HG02798 (cell line): Measurements from ENCODE around the gene IGF2BP3.

Experiments
- ATAC-seq: cut with Tn5 transposase; IDR thresholded peaks from one replicate; pipeline ENCODE4 v1.9.1; 2021; ENCODE audit warnings: mild to moderate bottlenecking; ENCODE audit not compliant: unreplicated experiment, poor library complexity

IGF2BP3 gene

GRCh38 chr7:23347682-23348180, 122.6 kb downstream of the IGF2BP3 start:
- ATAC-seq, result no peak

GRCh38 chr7:23347033-23347681, 123.1 kb downstream of the IGF2BP3 start:
- ATAC-seq, result no peak

- ATAC-seq, result no peak
These were observed 124.0 kb downstream of the IGF2BP3 start for GRCh38 chr7:23346316-23346715.

GRCh38 chr7:23345601-23346000, 124.7 kb downstream of the IGF2BP3 start:
- ATAC-seq, result no peak

GRCh38 chr7:23343806-23344475, 126.3 kb downstream of the IGF2BP3 start:
- no peak for ATAC-seq

- ATAC-seq, result no peak
These were observed 127.2 kb downstream of the IGF2BP3 start for GRCh38 chr7:23343102-23343501.

- ATAC-seq, result no peak
These were observed 128.3 kb downstream of the IGF2BP3 start for GRCh38 chr7:23341846-23342598.

- ATAC-seq, result no peak
These were observed 131.4 kb downstream of the IGF2BP3 start for GRCh38 chr7:23338863-23339262.

GRCh38 chr7:23338439-23338838, 131.9 kb downstream of the IGF2BP3 start:
- ATAC-seq, result no peak

GRCh38 chr7:23337374-23337773, 132.9 kb downstream of the IGF2BP3 start:
- no peak for ATAC-seq

GRCh38 chr7:23336799-23337283, 133.4 kb downstream of the IGF2BP3 start:
- ATAC-seq, result no peak

GRCh38 chr7:23336086-23336485, 134.2 kb downstream of the IGF2BP3 start:
- ATAC-seq, result no peak

- ATAC-seq, result no peak
These were observed 134.7 kb downstream of the IGF2BP3 start for GRCh38 chr7:23335621-23336020.

GRCh38 chr7:23335136-23335535, 135.2 kb downstream of the IGF2BP3 start:
- no peak for ATAC-seq

GRCh38 chr7:23334482-23335056, 135.7 kb downstream of the IGF2BP3 start:
- ATAC-seq, result no peak

- no peak for ATAC-seq
These were observed 136.5 kb downstream of the IGF2BP3 start for GRCh38 chr7:23333671-23334246.

- ATAC-seq, result no peak
These were observed 137.2 kb downstream of the IGF2BP3 start for GRCh38 chr7:23332910-23333612.

- no peak for ATAC-seq
These were observed 138.1 kb downstream of the IGF2BP3 start for GRCh38 chr7:23332193-23332592.

- ATAC-seq, result no peak
These were observed 139.2 kb downstream of the IGF2BP3 start for GRCh38 chr7:23331132-23331531.

GRCh38 chr7:23315366-23315765, 154.9 kb downstream of the IGF2BP3 start:
- ATAC-seq, result no peak
